HepG2 (cell line): ENCODE measurements around the gene DLG4. TPM values are rescaled to one million over a fixed set of nuclear protein-coding genes. Genes with fewer than 3 reads are reported as not detected.

Source experiments
- ATAC-seq: fragments of 200-7000 bp; cut with Tn5 transposase; 3 replicates; pipeline ENCODE4 v1.9.1; 2020; ENCODE audit warnings: mild to moderate bottlenecking, moderate library complexity
- BruUV-seq: library from RNA; stranded (reverse); fragments of 400-500 nt; replicated peaks from 2 replicates; lab custom pipeline; 2021; lab: Mats Ljungman, UMichigan
- CTCF ChIA-PET: fragments of 300-600 bp; formaldehyde crosslinking; extraction: SDS; loops from one replicate; lab custom pipeline; 2021; ENCODE audit warnings: low total read pairs, inconsistent platforms, low intra/inter-chr PET ratio; lab: Yijun Ruan, JAX
- POLR2A ChIA-PET: fragments of 350-600 bp; sonication (Branson Sonifier 250); formaldehyde crosslinking; loops from one replicate; lab custom pipeline; 2020; ENCODE audit warnings: antibody characterized with exemption, inconsistent platforms; lab: Yijun Ruan, JAX
- DNase-seq: peaks from one replicate; pipeline ENCODE4 v3.0.0-alpha.2; 2015; ENCODE audit warnings: low spot score
- FAIRE-seq: peaks from 3 replicates; lab custom pipeline; 2011; peaks lifted over from hg19 to GRCh38; lab: Jason Lieb, UNC
- H2AFZ ChIP-seq: one replicate; pipeline ENCODE4 v1.6.1; 2011; ENCODE audit warnings: low read length, inconsistent platforms
- H3K27ac ChIP-seq: fragments of 300-600 bp; 3 replicates; pipeline ENCODE4 v1.8.0; 2011; ENCODE audit warnings: mixed run types, mild to moderate bottlenecking, mixed read lengths, low read length, inconsistent platforms; ENCODE audit not compliant: insufficient read depth; ENCODE audit errors: extremely low read length
- H3K27me3 ChIP-seq, 2 experiments: fragments of 200-600 bp in 1 of 2; 2 replicates in 1 of 2; 3 replicates in 1 of 2; pipeline versions ENCODE4 v1.6.0 to v1.8.0; 2011; ENCODE audit warnings: low read length in 2 of 2, mild to moderate bottlenecking in 2 of 2, moderate library complexity in 2 of 2, inconsistent platforms in 1 of 2; ENCODE audit not compliant: insufficient read depth in 2 of 2, control insufficient read depth in 1 of 2
- H3K36me3 ChIP-seq, 2 experiments: fragments of 200-600 bp in 1 of 2; replicated peaks in 1 of 2; 2 replicates in 1 of 2; 3 replicates in 1 of 2; pipeline versions ENCODE4 v1.5.1 to v1.8.0; 2011; ENCODE audit warnings: low read length in 2 of 2, inconsistent platforms in 1 of 2; ENCODE audit not compliant: insufficient read depth in 2 of 2, control insufficient read depth in 1 of 2
- H3K4me1 ChIP-seq: 2 replicates; pipeline ENCODE4 v1.5.1; 2012; ENCODE audit warnings: low read length, inconsistent platforms; ENCODE audit not compliant: insufficient read depth
- H3K4me2 ChIP-seq: 2 replicates; pipeline ENCODE4 v1.6.0; 2011; ENCODE audit warnings: low read depth, low read length, inconsistent platforms
- H3K4me3 ChIP-seq, 3 experiments: fragments of 200-600 bp in 1 of 3; sonication (generic), shearing (Covaris generic) in 1 of 3; replicated peaks in 1 of 3; 2 replicates each; pipeline ENCODE4 v1.5.1; 2011 to 2016; ENCODE audit warnings: low read length in 3 of 3, inconsistent platforms in 2 of 3, low read depth in 2 of 3, mild to moderate bottlenecking in 2 of 3, control low read depth in 1 of 3, mixed read lengths in 1 of 3; ENCODE audit not compliant: insufficient read depth in 1 of 3
- H3K79me2 ChIP-seq: one replicate; pipeline ENCODE4 v1.6.1; 2011; ENCODE audit warnings: low read length, inconsistent platforms; ENCODE audit not compliant: insufficient read depth
- H3K9ac ChIP-seq: 2 replicates; pipeline ENCODE4 v1.6.0; 2011; ENCODE audit warnings: mild to moderate bottlenecking, low read depth, low read length, inconsistent platforms; ENCODE audit not compliant: insufficient read depth
- H3K9me3 ChIP-seq: 2 replicates; pipeline ENCODE4 v1.5.1; 2012; ENCODE audit warnings: mild to moderate bottlenecking, low read length
- H4K20me1 ChIP-seq: 2 replicates; pipeline ENCODE4 v1.6.0; 2011; ENCODE audit warnings: inconsistent platforms, mild to moderate bottlenecking, low read length, moderate library complexity; ENCODE audit not compliant: insufficient read depth
- ZNF263 ChIP-seq: sonication (generic); formaldehyde crosslinking; IDR thresholded peaks from 2 replicates; pipeline ENCODE4 v1.4.0; 2020; ENCODE audit warnings: missing genetic modification reagents
- ZNF772 ChIP-seq: sonication (generic); formaldehyde crosslinking; IDR thresholded peaks from 2 replicates; pipeline ENCODE4 v1.5.0; 2020; ENCODE audit warnings: mild to moderate bottlenecking, missing genetic modification reagents
- ZSCAN9 ChIP-seq: IDR thresholded peaks from 2 replicates; pipeline ENCODE4 v1.6.1; 2016; ENCODE audit warnings: borderline replicate concordance
- WGBS: methylation state at CpG from one replicate; pipeline ENCODE4 v1.1.6; 2017; ENCODE audit warnings: low lambda C conversion rate; 5-methylcytosine and 5-hydroxymethylcytosine counted together
- in situ Hi-C: cut with HindIII; loops from 2 replicates; pipeline ENCODE4 v1.10.0; 2017; ENCODE audit warnings: low pct_unique_long_range_greater_than_20kb; ENCODE audit not compliant: extremely low pct_ligation_motif_present
- intact Hi-C: fragments of 100-400 bp; cut with micrococcal nuclease; formaldehyde crosslinking; loops from one replicate; pipeline ENCODE4 v1.10.0; 2022; ENCODE audit not compliant: unreplicated experiment
- polyA plus RNA-seq, 8 experiments: library from polyadenylated mRNA; depleted of rRNA in 3 of 8; stranded (reverse) in 7 of 8; unstranded in 1 of 8; fragments of >200 nt; fragmentation: Illumina TruSeq in 4 of 8; extraction: Trizol in 4 of 8; gene quantifications; 2 replicates each; pipeline versions ENCODE4 v1.2.1 to v1.2.3, GENCODE V29; 2011 to 2016; ENCODE audit warnings: low read depth in 4 of 8, missing spikeins in 1 of 8, mixed read lengths in 1 of 8; ENCODE audit not compliant: insufficient read depth in 1 of 8
- total RNA-seq, 5 experiments: library from RNA; depleted of rRNA; stranded (reverse); fragments of >200 nt; fragmentation: Illumina TruSeq; extraction: Trizol; gene quantifications; 2 replicates each; pipeline ENCODE4 v1.2.3, GENCODE V29; 2016; ENCODE audit warnings: low read depth in 1 of 5
- TF ChIP-seq, protein P1 (sequence below): sonication (generic); formaldehyde crosslinking; IDR thresholded peaks from 2 replicates; pipeline ENCODE4 v1.5.1; 2020; ENCODE audit warnings: mild to moderate bottlenecking, missing genetic modification reagents
- TF ChIP-seq, protein P2 (sequence below): sonication (generic); formaldehyde crosslinking; IDR thresholded peaks from 2 replicates; pipeline ENCODE4 v1.5.0; 2020; ENCODE audit warnings: mild to moderate bottlenecking, missing genetic modification reagents

Gene DLG4
- total and polyA plus RNA-seq, 2 of the 13 experiments (the other 11 are each of a cell fraction or from before 2014, with no cell fraction given): 0.71 to 4.3 TPM

DNA sequence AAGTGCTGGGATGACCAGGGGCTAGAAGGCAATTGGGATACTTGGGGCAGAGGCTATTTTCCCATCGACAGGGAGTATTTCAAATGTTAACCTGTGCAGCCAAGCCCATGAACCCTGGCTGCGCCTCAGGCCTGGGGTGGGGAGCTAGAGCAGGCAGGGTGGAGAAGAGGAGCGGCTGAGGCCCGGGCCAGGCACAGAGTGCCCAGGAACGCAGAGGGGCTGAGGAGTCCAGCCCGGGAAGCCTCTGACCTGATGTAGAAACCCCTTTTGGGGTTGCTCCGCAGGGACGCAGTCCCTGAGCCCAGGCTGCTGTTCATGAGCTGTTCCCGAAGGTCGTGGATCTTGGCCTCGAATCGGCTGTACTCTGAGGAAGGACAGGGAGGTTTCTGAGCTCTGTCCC is 23.7 kb downstream of the DLG4 start (continued):
- TF ChIP-seq, protein P1, sequence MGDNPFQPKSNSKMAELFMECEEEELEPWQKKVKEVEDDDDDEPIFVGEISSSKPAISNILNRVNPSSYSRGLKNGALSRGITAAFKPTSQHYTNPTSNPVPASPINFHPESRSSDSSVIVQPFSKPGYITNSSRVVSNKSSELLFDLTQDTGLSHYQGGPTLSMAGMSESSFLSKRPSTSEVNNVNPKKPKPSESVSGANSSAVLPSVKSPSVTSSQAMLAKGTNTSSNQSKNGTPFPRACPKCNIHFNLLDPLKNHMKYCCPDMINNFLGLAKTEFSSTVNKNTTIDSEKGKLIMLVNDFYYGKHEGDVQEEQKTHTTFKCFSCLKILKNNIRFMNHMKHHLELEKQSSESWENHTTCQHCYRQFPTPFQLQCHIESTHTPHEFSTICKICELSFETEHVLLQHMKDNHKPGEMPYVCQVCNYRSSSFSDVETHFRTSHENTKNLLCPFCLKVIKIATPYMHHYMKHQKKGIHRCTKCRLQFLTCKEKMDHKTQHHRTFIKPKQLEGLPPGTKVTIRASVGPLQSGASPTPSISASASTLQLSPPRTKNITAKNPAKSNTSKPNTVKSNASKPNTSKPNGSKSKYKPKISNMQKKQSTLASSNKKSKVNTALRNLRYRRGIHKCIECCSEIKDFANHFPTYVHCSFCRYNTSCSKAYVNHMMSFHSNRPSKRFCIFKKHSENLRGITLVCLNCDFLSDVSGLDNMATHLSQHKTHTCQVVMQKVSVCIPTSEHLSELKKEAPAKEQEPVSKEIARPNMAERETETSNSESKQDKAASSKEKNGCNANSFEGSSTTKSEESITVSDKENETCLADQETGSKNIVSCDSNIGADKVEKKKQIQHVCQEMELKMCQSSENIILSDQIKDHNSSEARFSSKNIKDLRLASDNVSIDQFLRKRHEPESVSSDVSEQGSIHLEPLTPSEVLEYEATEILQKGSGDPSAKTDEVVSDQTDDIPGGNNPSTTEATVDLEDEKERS: no peak
- TF ChIP-seq, protein P2, sequence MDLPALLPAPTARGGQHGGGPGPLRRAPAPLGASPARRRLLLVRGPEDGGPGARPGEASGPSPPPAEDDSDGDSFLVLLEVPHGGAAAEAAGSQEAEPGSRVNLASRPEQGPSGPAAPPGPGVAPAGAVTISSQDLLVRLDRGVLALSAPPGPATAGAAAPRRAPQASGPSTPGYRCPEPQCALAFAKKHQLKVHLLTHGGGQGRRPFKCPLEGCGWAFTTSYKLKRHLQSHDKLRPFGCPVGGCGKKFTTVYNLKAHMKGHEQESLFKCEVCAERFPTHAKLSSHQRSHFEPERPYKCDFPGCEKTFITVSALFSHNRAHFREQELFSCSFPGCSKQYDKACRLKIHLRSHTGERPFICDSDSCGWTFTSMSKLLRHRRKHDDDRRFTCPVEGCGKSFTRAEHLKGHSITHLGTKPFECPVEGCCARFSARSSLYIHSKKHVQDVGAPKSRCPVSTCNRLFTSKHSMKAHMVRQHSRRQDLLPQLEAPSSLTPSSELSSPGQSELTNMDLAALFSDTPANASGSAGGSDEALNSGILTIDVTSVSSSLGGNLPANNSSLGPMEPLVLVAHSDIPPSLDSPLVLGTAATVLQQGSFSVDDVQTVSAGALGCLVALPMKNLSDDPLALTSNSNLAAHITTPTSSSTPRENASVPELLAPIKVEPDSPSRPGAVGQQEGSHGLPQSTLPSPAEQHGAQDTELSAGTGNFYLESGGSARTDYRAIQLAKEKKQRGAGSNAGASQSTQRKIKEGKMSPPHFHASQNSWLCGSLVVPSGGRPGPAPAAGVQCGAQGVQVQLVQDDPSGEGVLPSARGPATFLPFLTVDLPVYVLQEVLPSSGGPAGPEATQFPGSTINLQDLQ (CRISPR knock-in tag): no peak
- TF ChIP-seq ZNF772: no peak

DNA sequence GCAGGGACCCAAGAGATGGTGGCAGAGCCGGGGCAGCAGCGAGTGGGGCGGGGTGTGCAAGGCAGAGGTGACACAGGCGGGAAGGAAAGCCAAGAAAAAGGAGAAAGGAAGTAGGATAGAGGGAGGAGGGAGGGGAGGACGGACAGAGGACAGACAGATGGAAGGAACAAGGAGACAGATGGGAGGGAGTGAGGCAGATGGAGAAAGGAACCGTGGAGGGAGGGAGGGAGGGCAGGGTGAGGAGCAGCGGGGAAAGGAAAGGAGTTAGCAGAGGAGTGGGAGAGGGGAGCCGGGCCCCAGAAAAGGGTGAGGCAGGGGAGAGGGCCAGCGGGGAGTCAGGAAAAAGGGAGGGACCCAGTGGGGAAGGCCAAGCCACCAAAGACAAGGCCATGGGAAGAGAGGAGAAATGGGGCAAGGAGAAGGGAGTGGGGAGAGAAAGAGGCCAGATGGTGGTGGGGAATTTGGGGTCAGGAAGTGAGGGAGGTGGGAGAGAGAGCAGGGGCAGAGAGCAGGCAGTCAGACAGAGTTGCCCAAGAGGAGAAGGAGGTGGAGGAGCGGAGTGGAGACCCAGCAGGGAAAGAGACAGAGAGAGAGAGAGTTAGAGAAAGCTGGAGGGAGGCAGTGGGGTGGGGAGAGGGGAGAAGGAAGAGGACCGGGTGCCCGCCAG is 27.2 kb downstream of the DLG4 start:
- DNase-seq: no peak

More for the DNA sequence above, 27.2 kb downstream of the DLG4 start:
- TF ChIP-seq ZSCAN9 (CRISPR knock-in tag) (no peak), ZNF263 (CRISPR knock-in tag) (peak; percentile 68)
- ATAC-seq (no peak), FAIRE-seq (no peak)
- in situ Hi-C loops: no loop called here
- H3K27me3 ChIP-seq: no peaks in the 10 kb centered on the region
- ChIA-PET CTCF (no interaction called here), POLR2A (no interaction called here)
- H2AFZ ChIP-seq: no peak overlapping the region
- H4K20me1 ChIP-seq: no peaks in the 10 kb centered on the region
- H3K4me2 ChIP-seq: no peak overlapping the region
- H3K36me3 ChIP-seq: no peaks in the 10 kb centered on the region
- H3K79me2 ChIP-seq: no peaks in the 10 kb centered on the region
- no peak overlapping the region for H3K4me3 ChIP-seq
- WGBS: 71% methylated on average over 12 of the region's 12 CpGs
- H3K9ac ChIP-seq: no peak overlapping the region
- H3K9me3 ChIP-seq: no peaks in the 10 kb centered on the region
- intact Hi-C loops: no loop called here
- H3K27ac ChIP-seq: no peak overlapping the region
- BruUV-seq: no TSS peak
- peaks cover 31% of the 10 kb centered on the region for H3K4me1 ChIP-seq
